Measurements from ENCODE around the gene IL1RAPL2. TPM values are rescaled to one million over a fixed set of nuclear protein-coding genes. Genes with fewer than 3 reads are reported as not detected.

IL1RAPL2 gene
- total RNA-seq, 4 donors from 2014 or later, result not detected

GRCh38 chrX:104918122-104918521, 352.1 kb downstream of the IL1RAPL2 start:
- TF ChIP-seq, protein P1, sequence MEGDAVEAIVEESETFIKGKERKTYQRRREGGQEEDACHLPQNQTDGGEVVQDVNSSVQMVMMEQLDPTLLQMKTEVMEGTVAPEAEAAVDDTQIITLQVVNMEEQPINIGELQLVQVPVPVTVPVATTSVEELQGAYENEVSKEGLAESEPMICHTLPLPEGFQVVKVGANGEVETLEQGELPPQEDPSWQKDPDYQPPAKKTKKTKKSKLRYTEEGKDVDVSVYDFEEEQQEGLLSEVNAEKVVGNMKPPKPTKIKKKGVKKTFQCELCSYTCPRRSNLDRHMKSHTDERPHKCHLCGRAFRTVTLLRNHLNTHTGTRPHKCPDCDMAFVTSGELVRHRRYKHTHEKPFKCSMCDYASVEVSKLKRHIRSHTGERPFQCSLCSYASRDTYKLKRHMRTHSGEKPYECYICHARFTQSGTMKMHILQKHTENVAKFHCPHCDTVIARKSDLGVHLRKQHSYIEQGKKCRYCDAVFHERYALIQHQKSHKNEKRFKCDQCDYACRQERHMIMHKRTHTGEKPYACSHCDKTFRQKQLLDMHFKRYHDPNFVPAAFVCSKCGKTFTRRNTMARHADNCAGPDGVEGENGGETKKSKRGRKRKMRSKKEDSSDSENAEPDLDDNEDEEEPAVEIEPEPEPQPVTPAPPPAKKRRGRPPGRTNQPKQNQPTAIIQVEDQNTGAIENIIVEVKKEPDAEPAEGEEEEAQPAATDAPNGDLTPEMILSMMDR (IDR thresholded peaks at IDR 0.05), result no peak
- no peak for TF ChIP-seq POLR2A (IDR thresholded peaks at IDR 0.05)
- Histone ChIP-seq H3K36me3 (no peaks in the 10 kb centered on the region), H3K4me1 (no peaks in the 10 kb centered on the region), H3K9me3 (no peaks in the 10 kb centered on the region), H3K27ac (no peak overlapping the region), H3K4me3 (no peak overlapping the region), H3K27me3 (no peaks in the 10 kb centered on the region)
- no peak for DNase-seq

DNA sequence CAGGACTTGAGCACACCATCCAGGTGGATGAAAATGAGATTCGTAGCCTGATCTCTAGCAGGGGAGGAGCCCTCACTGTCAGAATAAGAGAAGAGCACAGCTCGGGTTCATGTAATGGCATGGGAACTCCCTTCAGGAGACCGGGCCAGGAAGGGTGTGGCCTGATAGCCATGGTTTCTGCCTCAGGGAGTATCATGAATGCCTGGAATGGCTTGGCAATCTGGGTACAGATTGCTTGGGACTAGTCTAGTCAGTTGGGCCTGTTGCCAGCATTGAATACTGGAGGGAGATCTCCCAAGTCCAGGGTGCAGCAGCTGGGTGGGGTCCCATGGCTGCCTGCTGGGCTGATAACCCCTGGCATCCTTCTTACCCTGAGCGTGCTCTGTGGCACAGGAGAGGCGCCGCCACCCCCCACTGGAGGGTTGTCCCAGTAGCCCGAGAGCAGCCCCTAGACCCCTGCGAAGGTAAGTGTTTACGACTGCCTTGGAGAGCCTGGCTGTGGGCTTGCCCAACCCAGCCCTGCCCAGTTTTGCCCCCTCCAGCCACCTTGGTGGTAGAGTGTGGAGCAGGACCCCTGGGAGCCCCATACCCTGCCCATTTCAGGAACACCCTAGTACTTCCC, 355.7 kb downstream of the IL1RAPL2 start:
- H3K4me3 ChIP-seq, result no peak overlapping the region
- TF ChIP-seq, protein P1 (IDR thresholded peaks at IDR 0.05), result no peak
- no peak for TF ChIP-seq POLR2A (IDR thresholded peaks at IDR 0.05)
- H3K27me3 ChIP-seq, result no peaks in the 10 kb centered on the region
- no peaks in the 10 kb centered on the region for H3K9me3 ChIP-seq
- no peak for DNase-seq
- no peaks in the 10 kb centered on the region for H3K4me1 ChIP-seq
- no peaks in the 10 kb centered on the region for H3K36me3 ChIP-seq
- H3K27ac ChIP-seq, result no peak overlapping the region

DNA sequence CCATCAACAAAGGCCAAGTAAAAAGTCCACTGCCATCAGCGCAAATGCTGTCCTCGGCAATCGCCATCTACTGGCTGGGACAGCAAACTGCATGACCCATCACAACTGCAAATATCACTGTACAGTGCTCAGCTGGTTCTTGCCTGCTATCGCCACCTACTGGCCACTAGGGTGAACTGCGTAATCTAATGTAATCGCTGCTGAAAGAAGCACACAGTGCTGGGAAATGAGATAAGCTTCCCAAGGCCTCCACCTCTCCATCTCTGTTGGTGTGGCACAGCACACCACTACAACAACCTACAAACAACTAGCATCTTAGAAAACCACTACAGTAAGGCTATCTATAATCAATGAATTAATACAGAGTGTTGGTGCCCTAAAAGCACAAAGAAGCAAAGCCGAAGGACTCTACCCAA, 356.2 kb downstream of the IL1RAPL2 start:
- TF ChIP-seq POLR2A (IDR thresholded peaks at IDR 0.05), result no peak
- TF ChIP-seq, protein P1 (IDR thresholded peaks at IDR 0.05), result peak; percentile 26 to 97 (median 68)
- Histone ChIP-seq H3K27ac (no peak overlapping the region), H3K4me1 (no peaks in the 10 kb centered on the region), H3K36me3 (no peaks in the 10 kb centered on the region), H3K4me3 (no peak overlapping the region), H3K9me3 (no peaks in the 10 kb centered on the region), H3K27me3 (no peaks in the 10 kb centered on the region)
- DNase-seq, result peak; percentile 25 to 86 (median 57)

DNA sequence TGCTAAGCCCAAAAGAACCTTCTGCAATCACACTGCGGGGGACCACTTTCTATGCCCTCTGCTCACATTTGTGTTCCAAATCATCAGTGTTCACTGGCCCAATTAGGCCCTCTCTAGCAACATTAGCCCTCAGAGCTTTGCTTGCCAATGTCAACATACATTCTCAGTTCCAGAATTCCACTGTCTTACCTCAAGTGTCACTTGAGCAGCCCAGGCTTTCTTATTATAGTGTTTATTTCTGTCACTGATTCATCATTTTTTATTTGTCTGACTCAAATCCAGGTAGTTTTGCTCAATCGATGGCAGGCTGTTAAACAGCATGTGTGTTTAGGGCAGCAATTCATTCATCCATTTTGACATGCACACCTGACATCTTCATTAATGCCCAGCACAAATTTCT, 363.3 kb downstream of the IL1RAPL2 start:
- no peak overlapping the region for H3K4me3 ChIP-seq
- DNase-seq, result no peak
- H3K9me3 ChIP-seq, result no peaks in the 10 kb centered on the region
- H3K4me1 ChIP-seq, result no peaks in the 10 kb centered on the region
- H3K36me3 ChIP-seq, result no peaks in the 10 kb centered on the region
- H3K27me3 ChIP-seq, result no peaks in the 10 kb centered on the region
- no peak for TF ChIP-seq POLR2A (IDR thresholded peaks at IDR 0.05)
- TF ChIP-seq, protein P1 (IDR thresholded peaks at IDR 0.05), result no peak
- H3K27ac ChIP-seq, result no peak overlapping the region

DNA sequence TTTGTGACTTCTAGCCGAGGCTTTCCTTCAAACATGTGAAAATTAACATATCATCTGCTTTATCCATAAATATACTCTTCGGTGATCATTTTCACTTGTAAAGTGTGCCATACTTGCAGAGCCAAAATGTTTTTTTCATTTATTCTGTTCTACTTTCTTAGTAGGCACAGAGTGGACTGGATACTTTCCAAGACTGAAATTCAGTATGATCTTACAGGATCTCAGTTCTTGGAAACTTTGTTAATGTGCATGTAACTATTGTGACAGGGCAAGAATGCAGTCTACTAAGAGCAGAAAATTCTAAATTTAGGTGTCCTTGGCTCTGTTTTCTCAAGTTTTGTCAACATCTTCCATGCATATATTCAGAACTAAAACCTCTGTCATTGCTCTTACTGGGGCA, 369.6 kb downstream of the IL1RAPL2 start:
- DNase-seq, result no peak
- Histone ChIP-seq H3K27ac (no peak overlapping the region), H3K9me3 (no peaks in the 10 kb centered on the region), H3K4me3 (no peak overlapping the region), H3K4me1 (no peaks in the 10 kb centered on the region), H3K27me3 (no peaks in the 10 kb centered on the region), H3K36me3 (no peaks in the 10 kb centered on the region)
- TF ChIP-seq POLR2A (IDR thresholded peaks at IDR 0.05), result no peak
- TF ChIP-seq, protein P1 (IDR thresholded peaks at IDR 0.05), result no peak

DNA sequence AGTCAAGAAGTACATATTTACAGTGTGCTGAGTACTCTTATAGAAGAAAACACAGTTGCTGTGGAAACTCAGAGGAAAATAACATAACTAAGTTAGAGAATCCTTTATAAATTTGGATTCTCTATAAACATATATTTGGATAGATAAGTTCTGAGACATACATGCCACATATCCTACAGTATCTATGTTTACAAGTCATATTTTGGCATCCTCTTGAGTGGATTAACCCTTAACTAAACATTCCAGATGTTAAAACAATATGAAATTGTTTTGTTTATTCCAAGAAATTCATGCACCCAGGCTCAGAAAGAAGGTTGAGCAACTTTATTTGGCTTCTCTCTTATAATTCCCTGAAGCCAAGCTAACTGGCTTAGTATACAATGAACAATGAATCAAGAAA, 387.3 kb downstream of the IL1RAPL2 start:
- no peaks in the 10 kb centered on the region for H3K4me1 ChIP-seq
- DNase-seq, result no peak
- H3K36me3 ChIP-seq, result no peaks in the 10 kb centered on the region
- no peak for TF ChIP-seq POLR2A (IDR thresholded peaks at IDR 0.05)
- TF ChIP-seq, protein P1 (IDR thresholded peaks at IDR 0.05), result no peak
- no peaks in the 10 kb centered on the region for H3K9me3 ChIP-seq
- no peak overlapping the region for H3K27ac ChIP-seq
- H3K27me3 ChIP-seq, result no peaks in the 10 kb centered on the region
- H3K4me3 ChIP-seq, result no peak overlapping the region
